SH-SY5Y (cell line): ENCODE measurements around the gene EXOG.

Source experiments
- GATA2 ChIP-seq: IDR thresholded peaks from 2 replicates; pipeline ENCODE4 v1.6.1; 2011; ENCODE audit warnings: mild to moderate bottlenecking, low read depth, low read length
- GATA3 ChIP-seq: IDR thresholded peaks from 2 replicates; pipeline ENCODE4 v1.6.1; 2011; ENCODE audit warnings: low read depth, mild to moderate bottlenecking, low read length, moderate library complexity

- TF ChIP-seq GATA3 (no peak), GATA2 (no peak)
Measured at GRCh38 chr3:38555926-38556325, 59.8 kb downstream of the EXOG start.
